HCEC 1CT (cell line): ENCODE data around the gene AUTS2.

Experiments
- DNase-seq: peaks from one replicate; pipeline ENCODE4 v3.0.0-alpha.2; 2017

AUTS2 gene

GRCh38 chr7:70015353-70015752 is 417.1 kb downstream of the AUTS2 start:
- DNase-seq, result no peak

GRCh38 chr7:70016044-70016770 is 417.9 kb downstream of the AUTS2 start:
- no peak for DNase-seq

GRCh38 chr7:70017357-70017756 is 419.1 kb downstream of the AUTS2 start:
- DNase-seq, result no peak

GRCh38 chr7:70018700-70019099 is 420.4 kb downstream of the AUTS2 start:
- no peak for DNase-seq

GRCh38 chr7:70027867-70028266 is 429.6 kb downstream of the AUTS2 start:
- DNase-seq, result no peak

GRCh38 chr7:70028620-70029019 is 430.3 kb downstream of the AUTS2 start:
- DNase-seq, result no peak

GRCh38 chr7:70029993-70030392 is 431.7 kb downstream of the AUTS2 start:
- no peak for DNase-seq

GRCh38 chr7:70030745-70031144 is 432.5 kb downstream of the AUTS2 start:
- no peak for DNase-seq

- DNase-seq, result no peak
These were observed 433.0 kb downstream of the AUTS2 start for GRCh38 chr7:70031245-70031644.

GRCh38 chr7:70032649-70033048 is 434.4 kb downstream of the AUTS2 start:
- no peak for DNase-seq

GRCh38 chr7:70033226-70033625 is 435.0 kb downstream of the AUTS2 start:
- DNase-seq, result no peak

- DNase-seq, result no peak
These were observed 436.7 kb downstream of the AUTS2 start for GRCh38 chr7:70034999-70035398.

GRCh38 chr7:70035519-70035918 is 437.2 kb downstream of the AUTS2 start:
- no peak for DNase-seq

- DNase-seq, result no peak
These were observed 437.7 kb downstream of the AUTS2 start for GRCh38 chr7:70035955-70036354.

GRCh38 chr7:70036695-70037094 is 438.4 kb downstream of the AUTS2 start:
- DNase-seq, result no peak

- DNase-seq, result no peak
These were observed 439.1 kb downstream of the AUTS2 start for GRCh38 chr7:70037171-70037933.

GRCh38 chr7:70040051-70040450 is 441.8 kb downstream of the AUTS2 start:
- no peak for DNase-seq

GRCh38 chr7:70040970-70041766 is 442.9 kb downstream of the AUTS2 start:
- no peak for DNase-seq

GRCh38 chr7:70042533-70042932 is 444.3 kb downstream of the AUTS2 start:
- DNase-seq, result no peak

GRCh38 chr7:70043015-70043538 is 444.8 kb downstream of the AUTS2 start:
- DNase-seq, result no peak

- DNase-seq, result no peak
These were observed 445.8 kb downstream of the AUTS2 start for GRCh38 chr7:70044064-70044463.

GRCh38 chr7:70044525-70044924 is 446.2 kb downstream of the AUTS2 start:
- DNase-seq, result no peak

GRCh38 chr7:70044981-70045380 is 446.7 kb downstream of the AUTS2 start:
- DNase-seq, result no peak
